ENCODE data around the gene PTGR1.
"Not testable (repeated sequence)": the region's sequence is repeated elsewhere in the genome, so short reads cannot be mapped to it uniquely, and the experiment has no call there.

PTGR1 gene

DNA sequence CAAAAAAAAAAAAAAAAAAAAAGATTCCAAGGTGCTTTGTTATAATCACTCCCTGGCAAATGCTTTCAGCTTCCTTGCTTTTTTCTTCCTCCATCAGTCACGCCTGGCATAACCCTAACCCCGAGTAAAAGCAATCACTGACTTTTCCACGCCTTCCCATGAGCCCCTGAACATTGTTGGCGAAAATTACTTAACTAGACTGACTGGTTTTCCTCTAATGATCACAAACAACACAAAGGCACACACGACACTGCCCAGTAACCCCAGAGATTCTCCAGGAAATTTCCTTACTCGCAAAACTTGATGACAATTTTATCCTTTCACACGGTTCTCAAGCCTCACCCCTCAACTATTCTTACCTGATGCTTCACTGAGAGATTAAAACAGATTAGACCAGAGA is 11.4 kb upstream of the PTGR1 start:
- no peak for DNase-seq

DNA sequence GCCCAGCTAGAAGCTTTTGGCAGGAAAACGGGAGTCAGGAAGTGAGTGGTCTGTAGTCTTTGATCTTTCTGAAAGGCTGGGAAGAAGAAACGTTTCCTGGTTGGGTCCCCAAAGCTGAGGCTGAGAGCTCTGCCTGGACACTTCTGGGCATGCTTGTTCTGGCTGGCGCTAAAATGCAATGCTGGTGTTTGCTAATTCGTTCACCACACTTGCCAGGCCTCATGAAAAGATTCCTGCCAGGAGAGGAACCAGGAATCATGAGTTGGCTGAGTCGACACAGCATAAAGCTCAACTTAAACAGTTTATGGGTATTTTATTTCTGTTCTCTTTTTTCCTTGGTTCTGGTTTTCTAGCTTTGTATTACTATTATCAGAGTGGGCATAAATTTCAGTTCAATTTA is 10.7 kb upstream of the PTGR1 start:
- no peak for DNase-seq

DNA sequence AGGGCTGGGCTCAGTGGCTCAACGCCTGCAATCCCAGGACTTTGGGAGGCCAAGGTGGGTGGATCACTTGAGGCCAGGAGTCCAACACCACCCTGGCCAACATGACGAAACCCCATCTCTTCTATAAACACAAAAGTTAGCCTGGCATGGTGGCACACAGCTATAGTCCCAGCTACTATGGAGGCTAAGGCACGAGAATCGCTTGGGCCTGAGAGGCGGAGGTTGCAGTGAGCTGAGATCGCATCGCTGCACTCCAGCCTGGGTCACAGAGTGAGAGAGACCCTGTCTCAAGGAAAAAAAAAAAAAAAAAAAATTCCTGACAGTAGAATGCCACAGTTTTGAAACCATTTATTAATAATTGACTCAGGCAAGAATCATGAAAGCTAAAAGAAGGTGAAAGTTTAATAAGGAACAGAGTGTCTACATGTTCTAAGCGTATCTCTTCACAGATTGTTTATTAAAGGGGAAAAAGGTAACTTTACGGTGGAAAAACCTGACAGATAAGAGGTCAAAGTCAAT is 5.7 kb upstream of the PTGR1 start:
- no peak for DNase-seq

DNA sequence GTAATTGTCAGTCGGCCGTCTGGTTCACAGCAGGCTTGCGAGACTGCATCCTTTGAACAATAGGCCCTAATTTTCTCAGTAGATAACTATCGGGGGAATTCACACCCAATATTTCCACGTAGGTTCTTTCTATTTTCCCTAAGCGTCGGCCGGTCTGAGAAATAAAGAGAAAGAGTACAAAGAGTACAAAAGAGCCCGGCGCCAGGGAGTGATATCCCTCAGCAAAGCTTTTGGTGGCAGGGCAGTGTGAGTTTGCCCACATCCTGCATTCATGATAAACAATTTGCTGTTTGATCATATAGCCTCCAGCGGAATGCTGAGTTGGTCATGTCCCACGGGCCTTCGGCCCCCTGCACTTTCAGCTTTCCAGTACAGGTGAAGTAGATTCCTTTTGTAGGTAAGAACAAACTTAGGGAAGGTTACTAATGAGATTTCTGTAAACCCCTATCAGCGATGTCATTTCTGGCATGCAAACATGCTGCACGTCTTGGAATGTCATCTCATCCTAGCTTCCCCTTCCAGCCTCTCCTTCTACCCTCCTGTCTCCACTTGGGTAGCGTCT is 4.7 kb upstream of the PTGR1 start:
- no peak for DNase-seq

DNA sequence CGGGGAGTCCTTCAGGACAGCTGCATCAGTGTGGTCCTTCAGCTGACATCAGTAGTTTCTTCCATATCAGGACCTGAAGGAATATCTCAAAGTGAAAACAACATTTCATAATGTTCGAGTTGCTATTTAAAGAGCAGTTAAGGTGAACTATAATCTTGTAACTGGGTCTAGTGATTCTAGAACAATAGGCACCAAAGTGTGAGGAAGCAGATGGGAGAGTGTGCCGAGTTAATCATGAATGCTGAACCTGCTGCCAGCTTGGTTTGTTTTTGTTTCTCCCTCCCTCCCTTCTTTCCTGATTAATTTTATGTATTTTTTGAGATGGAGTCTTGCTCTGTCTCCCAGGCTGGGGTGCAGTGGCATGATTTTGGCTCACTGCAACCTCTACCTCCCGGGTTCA is 3.6 kb upstream of the PTGR1 start:
- no peak for DNase-seq

DNA sequence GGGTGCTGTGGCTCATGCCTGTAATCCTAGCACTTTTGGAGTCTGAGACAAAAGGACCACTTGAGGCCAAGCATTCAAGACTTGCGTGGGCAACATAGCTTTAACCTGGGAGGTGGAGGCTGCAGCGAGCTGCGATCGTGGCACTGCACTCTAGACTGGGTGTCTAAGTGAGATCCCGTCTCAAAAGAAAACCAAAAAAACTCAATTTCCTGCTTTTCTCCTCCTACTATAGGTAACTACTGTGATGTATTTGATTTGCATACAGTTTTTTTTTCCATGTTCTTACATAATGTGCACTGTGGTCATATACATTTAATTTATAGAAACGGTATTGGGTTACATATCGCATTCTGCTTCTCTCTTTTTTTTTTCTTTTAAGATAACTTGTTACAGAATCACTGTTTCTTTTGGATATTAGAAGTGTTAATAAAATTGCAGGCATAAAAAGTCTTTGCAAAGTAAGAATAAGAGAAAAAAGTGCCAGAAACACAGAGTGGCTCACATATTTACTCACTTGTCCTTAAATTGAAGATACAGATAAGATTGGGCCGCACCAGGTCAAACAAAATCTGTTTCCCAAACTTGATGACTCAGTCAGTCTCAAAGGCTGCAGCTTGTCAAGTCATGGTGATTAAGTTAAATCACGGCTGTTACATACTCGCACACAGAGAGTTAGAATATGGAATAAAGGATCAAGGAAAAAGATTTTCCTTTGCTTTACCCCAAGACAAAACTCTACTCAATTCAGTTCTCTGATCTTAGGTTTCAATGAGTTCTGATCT is 2.0 kb upstream of the PTGR1 start:
- DNase-seq, result no peak

DNA sequence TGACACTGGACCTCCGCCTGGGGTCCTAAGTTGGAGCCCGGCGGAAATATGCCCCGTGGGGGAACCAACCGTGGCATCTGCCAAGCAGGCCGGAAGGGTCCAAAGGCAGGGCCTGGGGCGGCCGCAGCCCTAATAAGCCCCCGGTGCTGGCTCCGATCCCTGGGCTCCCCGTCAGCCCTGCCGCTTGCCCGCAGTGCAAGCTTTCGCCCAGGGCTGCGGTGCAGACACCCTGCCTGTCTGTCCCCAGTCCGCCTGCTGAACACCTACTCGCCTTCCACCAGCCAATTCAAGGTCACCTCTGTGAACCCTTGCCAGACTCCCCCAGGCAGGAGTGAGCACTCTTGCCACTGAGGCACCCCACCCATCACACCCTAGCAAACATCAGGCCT is 502 bp upstream of the PTGR1 start:
- DNase-seq, result no peak

DNA sequence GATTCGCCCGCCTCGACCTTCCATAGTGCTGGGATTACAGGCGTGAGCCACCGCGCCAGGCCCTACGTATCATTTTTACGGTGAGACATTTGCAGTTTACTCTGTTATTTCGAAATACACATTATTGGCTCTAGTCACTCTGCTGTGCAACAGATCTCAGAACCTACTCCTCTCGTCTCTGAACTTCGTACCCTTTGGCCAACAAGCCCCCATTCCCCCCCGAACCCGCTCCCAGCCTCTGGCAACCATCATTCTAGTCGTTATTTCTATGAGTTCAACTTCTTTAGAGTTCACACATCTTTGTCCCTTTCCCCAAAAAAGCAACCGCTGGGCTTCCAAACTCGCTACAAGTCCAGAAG is 735 bp downstream of the PTGR1 start:
- DNase-seq, result peak in 1 of 2 experiments; percentile 22

DNA sequence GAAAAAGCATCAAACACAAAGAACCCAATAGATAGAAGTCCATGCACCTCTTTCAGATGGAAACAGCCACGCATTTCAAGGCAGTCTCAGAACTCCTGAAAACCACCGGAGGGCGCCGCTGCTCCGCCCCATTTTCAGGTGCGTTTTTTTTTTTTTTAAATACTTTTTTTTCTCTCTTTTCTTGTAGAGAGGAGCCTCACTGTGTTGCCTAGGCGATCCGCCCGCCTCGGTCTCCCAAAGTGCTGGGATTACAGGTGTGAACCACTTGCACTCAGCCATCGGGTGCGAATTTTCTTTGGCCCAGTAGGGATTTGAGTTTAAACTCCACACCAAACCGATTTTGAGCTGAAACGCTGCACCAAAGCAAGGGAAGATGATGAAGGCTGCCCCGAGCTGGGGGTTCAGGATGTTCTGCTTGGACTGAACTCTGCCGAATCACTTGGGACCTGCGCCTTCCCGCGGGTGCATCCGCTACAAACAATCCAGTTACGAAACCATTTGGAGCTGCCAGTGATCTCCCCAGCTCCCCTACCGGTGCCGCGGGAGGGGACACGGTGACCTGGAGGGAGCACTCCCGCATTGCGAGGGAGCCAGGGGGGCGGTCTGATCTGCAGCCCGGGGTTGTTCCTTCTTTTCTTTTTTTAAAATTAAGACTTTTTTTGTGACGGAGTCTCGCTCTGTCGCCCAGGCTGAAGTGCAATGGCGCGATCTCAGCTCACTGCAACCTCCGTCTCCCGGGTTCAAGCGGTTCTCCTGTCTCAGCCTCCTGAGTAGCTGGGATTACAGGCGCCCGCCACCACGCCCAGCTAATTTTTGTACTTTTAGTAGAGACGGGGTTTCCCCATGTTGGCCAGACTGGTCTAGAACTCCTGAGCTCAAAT is 1.4 kb downstream of the PTGR1 start:
- DNase-seq, result peak; percentile 65 to 70

DNA sequence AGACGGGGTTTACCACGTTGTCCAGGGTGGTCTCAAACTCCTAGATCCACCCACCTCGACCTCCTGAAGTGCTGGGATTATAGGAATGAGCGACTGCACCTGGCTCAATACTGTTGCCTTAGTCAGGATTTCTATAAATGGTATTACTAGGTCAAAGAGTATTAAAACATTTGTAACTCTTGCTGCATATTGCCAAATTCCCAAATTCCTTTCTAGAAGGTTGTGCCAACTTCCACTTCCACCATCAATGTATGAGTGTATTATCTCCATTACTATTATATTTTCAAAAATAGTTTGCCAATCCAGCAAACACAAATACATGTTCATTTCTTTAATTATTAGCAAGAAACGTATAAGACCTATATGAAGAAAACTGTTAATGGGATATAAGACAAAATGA is 10.6 kb downstream of the PTGR1 start:
- no peak for DNase-seq

DNA sequence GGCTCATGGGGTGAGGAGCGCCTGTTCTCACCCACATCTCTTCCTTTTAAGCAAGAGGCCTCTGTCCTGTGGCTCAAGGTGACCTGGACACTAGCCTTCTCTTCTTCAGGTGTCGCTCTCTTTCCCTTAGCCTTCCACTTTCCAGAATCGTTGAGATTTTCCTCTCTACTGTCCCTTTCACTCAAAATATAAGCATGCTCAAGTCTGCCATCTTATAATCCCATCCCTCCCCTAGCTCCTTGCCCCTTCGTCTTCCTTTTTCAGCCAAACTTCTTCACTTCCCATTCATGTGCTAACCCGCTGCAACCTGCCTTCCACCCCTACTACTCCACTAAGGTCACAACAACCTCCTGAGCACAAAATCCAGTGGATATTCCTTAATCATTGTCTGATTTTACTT is 13.1 kb downstream of the PTGR1 start:
- no peak for DNase-seq

DNA sequence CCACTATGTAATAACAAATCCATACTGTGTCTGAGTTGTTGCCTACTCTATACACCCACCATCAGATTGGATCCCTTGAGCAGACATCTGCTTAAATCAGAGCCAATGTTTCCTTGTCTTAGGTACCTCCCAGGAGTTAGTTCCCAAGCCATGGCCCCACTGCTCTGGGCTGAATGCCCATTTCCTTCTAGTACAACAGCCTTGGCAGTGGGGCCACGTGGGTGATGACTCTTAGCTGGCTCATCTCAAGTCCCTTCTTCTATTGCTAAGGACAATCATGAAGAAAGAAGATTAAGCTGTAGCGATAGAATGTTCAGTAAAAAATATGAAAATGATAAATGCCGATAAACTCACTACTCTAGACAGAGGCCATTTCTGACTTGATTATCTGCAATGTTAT is 16.6 kb downstream of the PTGR1 start:
- no peak for DNase-seq

DNA sequence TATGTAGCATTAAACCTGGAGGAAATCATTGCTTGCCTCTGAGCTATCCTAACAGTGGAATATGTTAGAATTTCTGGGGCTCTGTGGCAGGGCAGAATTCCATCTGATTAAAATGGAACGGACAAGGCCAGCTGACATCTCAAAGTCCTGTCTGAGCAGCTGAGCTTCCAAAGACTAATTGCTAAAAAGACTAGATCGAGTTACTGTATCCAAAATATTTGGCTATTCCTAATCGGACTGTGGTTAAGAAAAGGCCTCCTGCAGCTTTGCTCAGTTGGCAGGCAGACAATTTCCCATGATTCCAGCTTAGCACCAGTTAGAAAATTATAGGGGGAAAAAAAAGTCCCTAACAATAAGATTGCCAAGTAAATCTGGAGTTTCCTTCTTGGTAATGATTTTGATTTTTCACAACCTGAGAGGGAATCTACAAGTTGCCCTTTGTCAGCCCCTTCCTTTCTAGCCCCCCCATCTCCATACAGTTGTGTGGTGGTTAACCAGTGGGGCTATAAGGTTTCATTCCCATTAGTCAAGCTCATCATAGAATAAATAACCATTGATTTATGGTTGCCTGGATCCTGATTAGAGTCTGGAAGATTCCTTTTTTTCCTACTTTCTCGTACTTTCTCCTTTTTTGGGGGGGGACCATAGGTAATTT is 26.4 kb downstream of the PTGR1 start:
- DNase-seq, result no peak

DNA sequence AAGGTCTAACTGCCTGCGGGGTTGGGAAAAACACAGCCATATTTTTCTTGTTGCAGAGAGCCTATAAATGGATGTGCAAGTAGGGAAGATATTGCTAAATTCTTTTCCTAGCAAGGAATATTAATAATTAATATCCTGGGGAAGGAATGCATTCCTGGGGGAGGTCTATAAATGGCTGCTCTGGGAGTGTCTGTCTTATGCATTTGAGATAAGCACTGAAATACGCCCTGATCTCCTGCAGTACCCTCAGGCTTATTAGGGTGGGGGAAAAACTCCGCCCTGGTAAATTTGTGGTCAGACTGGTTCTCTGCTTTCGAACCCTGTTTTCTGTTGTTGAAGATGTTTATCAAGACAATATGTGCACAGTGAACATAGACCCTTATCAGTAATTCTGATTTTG is 31.3 kb downstream of the PTGR1 start:
- DNase-seq, result not testable (repeated sequence)

DNA sequence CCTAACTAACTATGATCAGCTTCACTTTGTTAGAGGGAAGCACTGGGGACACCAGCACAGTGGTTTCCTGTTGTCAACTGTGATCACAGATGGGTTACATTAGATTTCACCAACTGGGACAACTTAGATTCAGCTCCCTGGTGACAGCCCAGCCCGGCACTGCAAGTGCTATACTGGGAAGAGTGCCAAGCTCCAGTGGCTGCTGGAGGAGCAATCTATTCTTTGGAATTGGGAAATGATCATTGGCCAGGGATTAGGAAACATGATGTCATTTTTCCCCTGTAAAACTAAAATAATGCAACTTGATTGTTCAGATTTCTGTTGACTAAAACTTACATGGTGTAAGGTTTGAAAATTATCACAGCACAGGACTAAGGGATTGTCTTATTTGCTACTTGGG is 33.2 kb downstream of the PTGR1 start:
- DNase-seq, result peak; percentile 7 to 12

DNA sequence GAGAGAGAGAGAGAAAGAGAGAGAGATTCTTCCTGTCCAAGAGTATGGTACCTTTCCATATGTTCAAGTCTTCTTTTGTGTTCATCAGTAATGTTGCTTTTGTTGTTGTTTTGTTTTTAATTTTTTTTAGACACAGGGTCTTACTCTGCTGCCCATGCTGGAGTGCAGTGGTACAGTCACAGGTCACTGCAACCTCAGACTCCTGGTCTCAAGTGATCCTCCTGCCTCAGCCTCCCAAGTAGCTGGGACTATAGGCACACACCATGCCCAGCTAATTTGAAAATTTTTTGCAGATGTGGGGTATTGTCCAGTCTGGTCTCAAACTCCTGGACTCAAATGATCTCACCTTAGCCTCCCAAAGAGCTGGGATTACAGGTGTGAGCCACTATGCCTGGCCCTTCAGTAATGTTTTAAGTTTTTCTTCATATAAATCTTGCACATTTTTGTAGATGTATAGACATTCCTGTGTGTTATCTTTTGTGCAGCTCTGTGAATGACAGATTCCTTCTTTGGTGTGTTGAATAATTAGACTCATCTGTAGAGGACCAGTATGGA is 38.2 kb downstream of the PTGR1 start:
- DNase-seq, result no peak

DNA sequence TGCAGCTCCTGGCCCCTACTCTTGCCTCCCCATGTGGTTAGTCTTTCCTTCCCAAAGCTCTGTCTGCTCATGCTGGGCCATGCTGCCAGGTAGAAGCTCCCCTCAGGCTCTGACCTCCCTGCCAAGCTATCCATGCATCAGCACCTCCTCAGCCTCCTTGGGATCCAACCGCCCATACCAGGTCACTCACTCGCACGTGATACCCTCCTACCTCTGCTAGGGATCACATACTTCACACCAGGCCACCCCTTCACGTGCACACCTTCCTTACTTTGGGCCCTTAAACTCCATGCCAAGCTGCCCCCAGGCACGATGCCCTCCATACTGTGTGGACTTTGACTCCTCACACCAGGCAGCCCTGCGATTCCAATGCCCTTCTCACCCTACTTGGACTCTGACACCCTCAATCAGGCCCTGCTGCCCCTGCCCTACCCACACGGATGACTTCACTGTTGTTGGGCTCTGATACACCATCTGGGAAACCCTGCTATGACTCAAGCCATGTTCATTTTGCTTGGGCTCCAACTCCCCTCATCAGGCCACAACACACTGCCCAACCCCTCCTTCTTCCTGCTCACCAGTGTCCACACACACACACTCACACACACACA is 40.3 kb downstream of the PTGR1 start:
- DNase-seq, result no peak

DNA sequence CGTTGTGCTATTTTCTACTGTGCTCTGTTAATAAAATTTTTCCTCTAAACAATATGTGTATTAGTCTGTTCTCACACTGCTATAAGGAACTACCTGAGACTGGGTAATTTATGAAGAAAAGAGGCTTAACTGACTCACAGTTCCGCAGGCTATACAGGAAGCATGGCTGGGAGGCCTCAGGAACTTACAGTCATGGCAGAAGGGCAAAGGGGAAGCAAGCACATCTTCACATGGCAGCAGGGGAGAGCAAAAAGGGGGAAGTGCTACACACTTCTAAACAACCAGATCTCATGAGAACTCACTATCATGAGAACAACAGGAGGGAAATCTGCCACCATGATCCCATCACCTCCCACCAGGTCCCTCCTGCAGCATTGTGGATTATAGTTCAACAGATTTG is 44.0 kb downstream of the PTGR1 start:
- not testable (repeated sequence) for DNase-seq

DNA sequence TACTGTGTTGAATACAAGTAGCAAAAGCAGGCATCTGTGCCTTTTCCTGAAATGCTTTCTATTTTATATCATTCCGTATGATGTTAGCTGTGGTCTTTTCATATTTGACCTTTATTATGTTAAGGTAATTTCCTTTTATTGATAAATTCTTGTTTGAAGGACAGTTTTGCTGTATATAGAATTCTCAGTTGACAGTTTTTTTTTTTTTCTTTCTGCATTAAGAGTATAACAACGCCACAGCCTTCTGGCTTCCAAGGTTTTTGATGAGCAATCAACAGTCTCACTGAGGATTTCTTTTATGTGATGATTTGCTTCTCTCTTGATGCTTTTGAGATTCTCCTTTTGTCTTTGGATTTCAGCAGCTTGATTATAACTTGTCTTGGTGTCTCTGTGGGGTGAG is 50.8 kb downstream of the PTGR1 start:
- DNase-seq, result no peak

DNA sequence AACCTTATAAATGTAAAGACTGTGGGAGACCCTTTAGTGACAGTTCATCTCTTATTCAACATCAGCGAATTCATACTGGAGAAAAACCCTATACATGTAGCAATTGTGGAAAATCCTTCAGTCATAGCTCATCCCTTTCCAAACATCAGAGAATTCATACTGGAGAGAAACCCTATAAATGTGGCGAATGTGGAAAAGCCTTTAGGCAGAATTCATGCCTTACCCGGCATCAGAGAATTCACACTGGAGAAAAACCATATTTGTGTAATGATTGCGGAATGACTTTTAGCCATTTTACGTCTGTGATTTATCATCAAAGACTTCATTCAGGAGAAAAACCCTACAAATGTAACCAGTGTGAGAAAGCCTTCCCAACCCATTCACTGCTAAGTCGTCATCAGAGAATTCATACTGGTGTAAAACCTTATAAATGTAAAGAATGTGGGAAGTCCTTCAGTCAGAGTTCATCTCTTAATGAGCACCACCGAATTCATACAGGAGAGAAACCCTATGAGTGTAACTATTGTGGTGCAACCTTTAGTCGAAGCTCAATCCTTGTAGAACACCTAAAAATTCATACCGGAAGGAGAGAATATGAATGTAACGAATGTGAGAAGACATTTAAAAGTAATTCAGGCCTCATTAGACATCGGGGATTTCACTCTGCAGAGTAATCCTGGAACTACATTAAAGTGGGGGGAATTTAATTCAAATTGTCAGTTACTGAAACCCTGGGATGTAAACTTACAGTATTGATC is 56.8 kb downstream of the PTGR1 start:
- peak in 1 of 2 experiments; percentile 26 for DNase-seq

DNA sequence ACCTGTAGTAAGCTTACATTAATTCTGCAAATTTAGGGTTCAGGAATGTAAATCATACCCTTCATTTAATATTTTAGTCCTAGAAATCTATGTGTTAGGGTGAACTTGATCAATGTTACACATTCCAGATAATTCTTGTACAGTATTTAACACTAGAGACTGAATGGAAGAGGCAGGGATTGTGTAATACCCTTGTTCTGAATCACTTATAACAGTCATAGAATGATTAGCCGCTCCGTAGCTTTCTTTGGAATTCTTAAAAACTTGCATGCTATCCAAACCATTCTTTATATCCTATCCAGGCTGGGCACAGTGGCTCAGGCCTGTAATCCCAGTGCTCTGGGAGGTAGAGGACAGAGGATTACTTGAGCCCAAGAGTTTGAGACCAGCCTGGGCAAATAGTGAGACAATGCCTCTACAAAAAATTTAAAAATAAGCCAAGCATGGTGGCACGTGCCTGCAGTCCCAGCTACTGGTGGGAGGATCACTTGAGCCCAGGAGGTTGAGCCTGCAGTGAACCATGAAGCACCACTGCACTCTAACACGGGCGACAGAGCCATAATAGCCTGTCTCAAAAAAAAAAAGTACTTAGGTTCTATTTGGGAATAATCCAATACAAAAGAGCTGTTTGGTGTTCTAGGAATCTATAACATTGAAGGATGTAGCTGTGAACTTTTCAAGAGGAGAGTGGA is 66.2 kb downstream of the PTGR1 start:
- DNase-seq, result no peak
